NCI-H2081 treated with DMSO at 0.1 percent for 48 hours (cell line): Measurements from ENCODE around the gene B4GALNT4.
"Not testable (repeated sequence)": the region's sequence is repeated elsewhere in the genome, so short reads cannot be mapped to it uniquely, and the experiment has no call there.

ENCODE experiments used
- DNase-seq: peaks from one replicate; lab custom pipeline; 2025; lab: John Stamatoyannopoulos, UW

Gene B4GALNT4

DNA sequence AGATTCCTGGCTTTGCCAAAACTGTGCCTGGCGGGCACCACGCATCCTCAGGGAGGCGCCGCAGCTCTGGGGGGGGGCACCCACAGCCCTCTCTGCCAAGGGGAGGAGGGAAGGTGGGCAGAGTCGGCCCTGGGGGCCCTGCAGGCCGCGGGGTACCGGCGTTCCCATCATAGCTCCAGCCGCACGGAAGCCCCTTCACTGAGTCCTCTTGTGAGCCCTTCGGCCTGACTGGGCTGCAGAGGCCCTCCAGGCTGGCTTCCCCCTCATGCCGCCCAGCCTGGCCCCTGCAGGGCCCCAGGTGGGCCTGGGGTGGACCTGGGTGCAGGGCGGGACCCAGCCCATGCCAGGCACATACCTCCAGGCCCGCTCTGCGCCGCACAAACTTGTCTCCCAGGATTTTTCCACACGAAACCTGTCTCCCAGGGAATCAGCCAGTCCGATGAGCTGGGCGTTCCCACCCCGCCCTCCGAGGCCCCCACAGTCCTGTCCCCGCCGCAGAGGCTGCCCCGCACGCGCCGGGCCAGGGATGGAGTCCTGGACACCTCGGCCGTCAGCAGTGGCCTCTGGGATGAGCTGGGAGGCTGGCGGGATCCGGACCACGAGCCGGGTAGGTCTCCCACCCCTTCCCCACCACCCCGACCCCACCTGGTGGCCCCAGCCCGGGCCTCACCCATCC, 22.9 kb downstream of the B4GALNT4 start:
- DNase-seq: no peak

DNA sequence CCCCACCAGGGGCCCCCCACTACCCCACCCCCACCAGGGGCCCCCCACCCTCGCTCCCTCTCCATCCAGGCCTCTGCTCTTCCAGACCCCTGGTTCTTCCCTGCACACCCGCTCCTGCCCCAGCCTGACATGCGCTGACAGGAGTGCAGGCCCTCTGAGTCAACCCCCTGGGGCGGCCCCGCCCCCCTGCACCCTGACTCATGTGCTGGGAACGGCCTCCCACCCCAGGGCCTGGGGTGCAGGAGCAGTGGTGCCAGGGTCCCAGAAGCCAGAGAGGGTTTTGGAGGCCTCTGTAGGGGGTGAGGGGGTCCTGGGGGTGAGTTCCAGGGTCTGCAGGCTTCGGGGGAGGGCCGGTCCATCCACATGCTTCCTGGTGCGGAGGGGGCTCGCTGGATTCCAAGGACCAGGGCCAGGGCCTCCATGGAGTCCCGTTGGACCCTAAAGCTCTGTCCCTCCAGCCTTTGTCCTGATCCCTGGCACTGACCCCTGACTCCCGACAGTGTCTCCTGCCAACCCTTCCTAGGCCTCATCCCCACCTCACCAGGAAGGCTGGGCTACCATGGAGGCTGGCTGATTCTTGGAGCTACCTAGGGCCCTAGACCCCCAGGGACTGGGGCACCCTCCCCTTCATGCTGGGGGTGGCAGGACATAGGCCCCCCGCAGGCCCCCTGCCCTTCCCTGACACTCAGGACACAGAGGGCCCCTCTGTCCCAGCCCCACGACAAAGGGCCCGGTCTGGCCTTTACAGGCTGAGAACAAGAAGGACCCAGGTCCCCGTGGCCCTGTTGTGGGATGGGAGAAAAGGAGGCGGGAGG, 24.1 kb downstream of the B4GALNT4 start:
- no peak for DNase-seq

DNA sequence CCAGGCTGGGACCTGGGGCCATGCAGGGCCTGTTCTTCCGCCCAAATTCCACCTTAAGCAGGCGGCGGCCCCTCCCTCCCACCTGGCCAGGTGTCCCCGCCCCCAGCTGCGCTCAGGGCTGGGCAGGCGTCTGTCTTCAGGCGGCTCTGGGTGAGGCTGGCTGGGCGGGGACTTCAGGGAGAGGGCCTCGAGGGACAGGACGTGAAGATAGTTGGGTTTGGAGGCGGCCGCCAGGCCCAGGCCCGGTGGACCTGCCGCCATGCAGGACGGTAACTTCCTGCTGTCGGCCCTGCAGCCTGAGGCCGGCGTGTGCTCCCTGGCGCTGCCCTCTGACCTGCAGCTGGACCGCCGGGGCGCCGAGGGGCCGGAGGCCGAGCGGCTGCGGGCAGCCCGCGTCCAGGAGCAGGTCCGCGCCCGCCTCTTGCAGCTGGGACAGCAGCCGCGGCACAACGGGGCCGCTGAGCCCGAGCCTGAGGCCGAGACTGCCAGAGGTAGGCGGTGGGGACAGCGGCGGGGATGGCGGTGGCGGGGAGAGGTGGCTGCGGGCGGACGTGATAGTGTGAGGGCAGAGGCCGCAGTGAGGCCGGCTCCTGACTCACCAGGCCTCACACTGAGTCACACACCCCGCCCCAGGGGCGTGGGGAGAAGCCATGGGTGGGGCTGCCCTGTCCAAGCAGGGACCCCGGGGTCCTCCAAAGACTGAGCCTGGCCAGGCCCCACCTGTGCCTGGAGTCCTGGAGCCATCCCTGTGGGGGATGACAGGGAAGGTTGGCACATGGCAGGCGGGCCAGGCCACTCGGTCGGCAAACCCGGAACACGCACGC, 24.9 kb downstream of the B4GALNT4 start, which contains the start of gene PKP3:
Gene PKP3, plus strand, starts transcription at position 176 of the 824 bp plus-strand sequence. Its CDS starts 84 bp downstream, at position 260.
- no peak for DNase-seq

DNA sequence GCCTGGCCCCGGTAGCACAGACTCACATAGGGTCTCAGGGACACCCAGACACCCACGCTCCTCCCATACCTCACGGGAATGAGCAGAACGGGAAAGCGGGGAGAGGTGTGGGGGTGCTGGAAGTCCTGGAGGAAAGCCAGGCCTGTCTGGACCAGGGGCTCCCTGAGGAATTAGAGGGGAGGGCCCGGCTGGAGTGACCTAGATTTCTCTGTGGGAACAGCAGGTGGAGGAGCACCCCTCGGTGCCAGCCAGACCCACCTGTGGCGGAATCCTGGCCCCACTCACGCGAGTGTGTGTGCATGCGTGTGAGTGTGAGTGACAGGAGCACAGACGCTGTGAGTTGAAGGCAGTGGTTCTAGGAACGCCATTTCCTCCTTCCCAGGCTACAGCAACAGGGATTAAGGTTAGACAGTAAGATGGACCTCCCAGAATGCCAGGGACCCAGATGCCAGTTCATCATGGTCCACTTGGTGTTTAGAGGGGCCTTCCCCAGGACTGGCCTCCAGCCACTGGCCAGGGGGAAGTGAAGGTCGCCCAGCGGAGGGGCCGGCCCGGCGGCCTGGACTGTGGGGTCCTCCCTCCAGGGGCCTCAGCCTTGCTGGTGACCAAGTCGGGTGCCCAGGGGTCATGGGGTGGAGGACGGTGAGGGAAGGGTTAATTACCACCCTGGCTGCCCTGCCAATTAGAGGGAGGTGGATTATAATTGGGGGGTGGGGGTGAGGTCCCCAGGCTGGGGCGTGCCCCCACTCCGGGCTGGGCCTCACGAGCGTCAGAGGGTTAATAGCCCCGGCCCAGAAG, 25.8 kb downstream of the B4GALNT4 start:
- DNase-seq: no peak

DNA sequence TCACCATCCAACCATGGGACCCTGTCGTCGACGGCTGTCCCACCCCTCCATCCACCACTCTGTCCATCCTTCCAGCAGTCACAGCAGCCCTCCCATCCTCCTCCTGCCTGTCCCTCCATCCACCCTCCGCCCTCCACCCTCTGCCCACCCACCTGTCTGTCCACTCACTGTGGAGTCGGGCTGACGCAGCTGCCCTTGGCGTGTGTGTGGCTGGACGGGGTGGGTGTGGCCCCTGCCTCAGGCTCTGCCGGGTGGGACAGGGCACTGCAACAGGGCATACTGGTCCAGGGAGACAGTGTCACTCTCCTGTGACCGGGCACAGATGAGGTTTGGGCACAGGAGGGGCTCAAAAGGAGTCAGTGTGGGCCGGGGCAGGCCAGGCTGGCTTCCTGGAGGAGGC, 26.6 kb downstream of the B4GALNT4 start:
- DNase-seq: no peak

DNA sequence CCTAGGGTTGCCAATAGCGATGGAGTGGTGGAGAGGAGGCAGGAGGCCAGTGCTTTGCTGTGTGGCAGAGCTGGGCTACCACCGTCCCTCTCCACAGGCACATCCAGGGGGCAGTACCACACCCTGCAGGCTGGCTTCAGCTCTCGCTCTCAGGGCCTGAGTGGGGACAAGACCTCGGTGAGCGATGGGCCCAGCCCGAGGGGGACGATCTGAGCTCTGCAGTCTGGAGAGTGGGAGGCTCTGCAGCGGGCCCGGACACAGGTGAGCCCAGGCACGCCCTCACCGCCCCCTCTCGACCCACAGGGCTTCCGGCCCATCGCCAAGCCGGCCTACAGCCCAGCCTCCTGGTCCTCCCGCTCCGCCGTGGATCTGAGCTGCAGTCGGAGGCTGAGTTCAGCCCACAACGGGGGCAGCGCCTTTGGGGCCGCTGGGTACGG, 27.2 kb downstream of the B4GALNT4 start:
- no peak for DNase-seq

DNA sequence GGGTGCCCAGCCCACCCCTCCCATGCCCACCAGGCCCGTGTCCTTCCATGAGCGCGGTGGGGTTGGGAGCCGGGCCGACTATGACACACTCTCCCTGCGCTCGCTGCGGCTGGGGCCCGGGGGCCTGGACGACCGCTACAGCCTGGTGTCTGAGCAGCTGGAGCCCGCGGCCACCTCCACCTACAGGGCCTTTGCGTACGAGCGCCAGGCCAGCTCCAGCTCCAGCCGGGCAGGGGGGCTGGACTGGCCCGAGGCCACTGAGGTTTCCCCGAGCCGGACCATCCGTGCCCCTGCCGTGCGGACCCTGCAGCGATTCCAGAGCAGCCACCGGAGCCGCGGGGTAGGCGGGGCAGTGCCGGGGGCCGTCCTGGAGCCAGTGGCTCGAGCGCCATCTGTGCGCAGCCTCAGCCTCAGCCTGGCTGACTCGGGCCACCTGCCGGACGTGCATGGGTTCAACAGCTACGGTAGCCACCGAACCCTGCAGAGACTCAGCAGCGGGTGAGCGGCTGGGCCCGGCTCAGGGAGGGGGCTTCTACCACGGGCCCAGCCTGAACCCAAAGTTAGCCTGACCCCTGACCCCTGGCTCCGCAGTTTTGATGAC, 27.7 kb downstream of the B4GALNT4 start:
- DNase-seq: no peak

DNA sequence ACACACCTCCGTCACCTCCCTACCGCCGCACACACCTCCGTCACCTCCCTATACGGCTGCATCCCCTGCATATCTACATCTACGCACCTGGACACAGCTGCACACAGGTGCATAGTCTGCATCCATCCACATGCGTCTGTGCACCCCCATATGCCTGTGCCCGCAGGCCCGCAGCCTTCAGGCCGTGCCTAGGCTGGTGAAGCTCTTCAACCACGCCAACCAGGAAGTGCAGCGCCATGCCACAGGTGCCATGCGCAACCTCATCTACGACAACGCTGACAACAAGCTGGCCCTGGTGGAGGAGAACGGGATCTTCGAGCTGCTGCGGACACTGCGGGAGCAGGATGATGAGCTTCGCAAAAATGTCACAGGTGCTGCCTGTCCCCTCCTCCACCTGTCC, 29.5 kb downstream of the B4GALNT4 start:
- no peak for DNase-seq

DNA sequence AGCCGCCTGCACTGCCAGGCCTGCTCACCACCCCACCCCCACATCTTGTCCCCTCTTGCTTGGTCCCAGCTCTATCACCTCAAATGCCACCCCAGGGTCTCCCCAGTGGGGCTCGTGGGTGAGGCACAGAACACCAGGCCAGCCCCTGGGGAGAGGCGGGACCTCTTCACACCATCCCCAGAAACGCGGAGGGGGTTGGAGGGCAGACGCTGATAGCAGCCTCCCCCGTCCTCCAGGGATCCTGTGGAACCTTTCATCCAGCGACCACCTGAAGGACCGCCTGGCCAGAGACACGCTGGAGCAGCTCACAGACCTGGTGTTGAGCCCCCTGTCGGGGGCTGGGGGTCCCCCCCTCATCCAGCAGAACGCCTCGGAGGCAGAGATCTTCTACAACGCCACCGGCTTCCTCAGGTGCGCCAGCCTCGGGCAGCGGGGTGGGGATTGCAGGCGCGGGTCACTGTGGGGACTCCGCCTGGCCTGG, 30.5 kb downstream of the B4GALNT4 start:
- DNase-seq: no peak

DNA sequence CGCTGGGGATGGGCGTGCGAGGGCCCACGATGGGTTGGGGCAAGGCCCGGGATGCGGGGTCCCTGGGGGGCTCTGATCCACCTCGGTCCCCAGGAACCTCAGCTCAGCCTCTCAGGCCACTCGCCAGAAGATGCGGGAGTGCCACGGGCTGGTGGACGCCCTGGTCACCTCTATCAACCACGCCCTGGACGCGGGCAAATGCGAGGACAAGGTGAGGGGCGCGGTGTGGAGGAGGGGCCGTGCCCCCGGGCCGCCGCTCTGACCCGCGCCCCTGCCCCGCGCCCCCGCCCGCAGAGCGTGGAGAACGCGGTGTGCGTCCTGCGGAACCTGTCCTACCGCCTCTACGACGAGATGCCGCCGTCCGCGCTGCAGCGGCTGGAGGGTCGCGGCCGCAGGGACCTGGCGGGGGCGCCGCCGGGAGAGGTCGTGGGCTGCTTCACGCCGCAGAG, 31.0 kb downstream of the B4GALNT4 start:
- DNase-seq: no peak

DNA sequence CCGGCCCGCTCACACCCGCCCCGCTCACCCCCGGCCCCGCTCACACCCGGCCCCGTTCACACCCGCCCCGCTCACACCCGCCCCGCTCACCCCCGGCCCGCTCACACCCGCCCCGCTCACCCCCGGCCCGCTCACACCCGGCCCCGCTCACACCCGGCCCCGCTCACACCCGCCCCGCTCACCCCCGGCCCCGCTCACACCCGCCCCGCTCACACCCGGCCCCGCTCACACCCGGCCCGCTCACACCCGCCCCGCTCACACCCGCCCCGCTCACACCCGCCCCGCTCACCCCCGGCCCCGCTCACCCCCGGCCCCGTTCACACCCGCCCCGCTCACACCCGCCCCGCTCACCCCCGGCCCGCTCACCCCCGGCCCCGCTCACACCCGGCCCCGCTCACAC, 31.9 kb downstream of the B4GALNT4 start:
- not testable (repeated sequence) for DNase-seq

DNA sequence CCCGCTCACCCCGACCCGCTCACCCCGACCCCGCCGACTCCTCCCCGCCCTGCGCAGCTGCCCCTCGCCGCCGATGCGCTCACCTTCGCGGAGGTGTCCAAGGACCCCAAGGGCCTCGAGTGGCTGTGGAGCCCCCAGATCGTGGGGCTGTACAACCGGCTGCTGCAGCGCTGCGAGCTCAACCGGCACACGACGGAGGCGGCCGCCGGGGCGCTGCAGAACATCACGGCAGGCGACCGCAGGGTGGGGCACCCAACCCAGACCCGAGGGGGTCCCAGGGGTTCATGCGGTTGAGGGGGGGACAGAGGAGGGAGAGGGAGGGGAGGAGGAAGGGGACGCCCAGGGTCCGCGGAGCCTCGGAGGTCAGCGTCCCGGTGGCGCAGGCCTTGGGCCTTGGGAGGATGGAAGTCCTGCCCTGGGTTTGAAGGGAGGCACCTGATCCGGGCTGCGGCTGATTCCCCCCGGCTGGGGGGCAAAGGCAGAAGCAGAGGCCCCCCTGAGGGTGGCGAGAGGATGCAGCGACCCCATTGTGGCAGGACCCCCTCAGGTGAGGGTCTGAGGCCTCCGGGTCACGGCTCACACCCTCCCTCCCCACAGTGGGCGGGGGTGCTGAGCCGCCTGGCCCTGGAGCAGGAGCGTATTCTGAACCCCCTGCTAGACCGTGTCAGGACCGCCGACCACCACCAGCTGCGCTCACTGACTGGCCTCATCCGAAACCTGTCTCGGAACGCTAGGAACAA, 33.9 kb downstream of the B4GALNT4 start:
- DNase-seq: no peak

DNA sequence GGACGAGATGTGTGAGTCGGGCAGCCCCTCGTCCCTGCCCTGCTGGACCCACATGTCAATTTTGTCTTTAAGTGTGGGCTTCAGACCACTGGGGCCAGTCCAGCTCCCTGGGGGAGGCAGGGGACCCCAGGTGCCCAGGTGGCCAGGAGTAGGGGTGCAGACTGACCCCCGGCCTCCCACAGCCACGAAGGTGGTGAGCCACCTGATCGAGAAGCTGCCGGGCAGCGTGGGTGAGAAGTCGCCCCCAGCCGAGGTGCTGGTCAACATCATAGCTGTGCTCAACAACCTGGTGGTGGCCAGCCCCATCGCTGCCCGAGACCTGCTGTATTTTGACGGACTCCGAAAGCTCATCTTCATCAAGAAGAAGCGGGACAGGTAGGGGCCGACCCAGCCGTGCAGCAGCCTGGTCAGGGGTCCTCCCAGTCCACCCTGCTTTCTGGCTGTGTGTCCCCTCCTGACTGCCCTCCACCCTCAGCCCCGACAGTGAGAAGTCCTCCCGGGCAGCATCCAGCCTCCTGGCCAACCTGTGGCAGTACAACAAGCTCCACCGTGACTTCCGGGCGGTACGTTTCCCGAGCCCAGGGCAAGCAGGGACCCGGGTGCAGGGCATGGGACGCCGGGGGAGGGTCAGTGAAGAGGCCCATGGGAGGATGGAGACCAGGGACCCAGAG, 34.6 kb downstream of the B4GALNT4 start:
- no peak for DNase-seq

DNA sequence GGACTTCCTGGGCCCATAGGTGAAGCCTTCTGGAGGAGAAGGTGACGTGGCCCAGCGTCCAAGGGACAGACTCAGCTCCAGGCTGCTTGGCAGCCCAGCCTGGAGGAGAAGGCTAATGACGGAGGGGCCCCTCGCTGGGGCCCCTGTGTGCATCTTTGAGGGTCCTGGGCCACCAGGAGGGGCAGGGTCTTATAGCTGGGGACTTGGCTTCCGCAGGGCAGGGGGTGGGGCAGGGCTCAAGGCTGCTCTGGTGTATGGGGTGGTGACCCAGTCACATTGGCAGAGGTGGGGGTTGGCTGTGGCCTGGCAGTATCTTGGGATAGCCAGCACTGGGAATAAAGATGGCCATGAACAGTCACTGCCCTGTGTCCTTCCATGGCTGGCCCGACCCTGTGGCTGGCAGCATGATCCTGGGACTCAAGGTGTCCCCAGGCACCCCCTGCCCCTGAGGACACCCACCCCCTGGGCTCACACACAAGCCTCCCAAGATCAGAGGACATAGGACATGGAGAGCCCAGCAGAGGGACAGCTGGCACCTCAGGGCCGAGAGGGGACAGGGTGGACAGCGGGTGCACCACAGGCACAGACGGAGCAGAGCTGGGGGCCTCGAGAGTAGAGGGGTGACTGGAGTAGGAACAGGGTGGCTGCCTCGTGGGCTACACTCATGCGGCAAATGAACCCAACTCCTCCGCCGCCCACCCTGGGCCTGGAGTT, 35.4 kb downstream of the B4GALNT4 start:
- DNase-seq: no peak

DNA sequence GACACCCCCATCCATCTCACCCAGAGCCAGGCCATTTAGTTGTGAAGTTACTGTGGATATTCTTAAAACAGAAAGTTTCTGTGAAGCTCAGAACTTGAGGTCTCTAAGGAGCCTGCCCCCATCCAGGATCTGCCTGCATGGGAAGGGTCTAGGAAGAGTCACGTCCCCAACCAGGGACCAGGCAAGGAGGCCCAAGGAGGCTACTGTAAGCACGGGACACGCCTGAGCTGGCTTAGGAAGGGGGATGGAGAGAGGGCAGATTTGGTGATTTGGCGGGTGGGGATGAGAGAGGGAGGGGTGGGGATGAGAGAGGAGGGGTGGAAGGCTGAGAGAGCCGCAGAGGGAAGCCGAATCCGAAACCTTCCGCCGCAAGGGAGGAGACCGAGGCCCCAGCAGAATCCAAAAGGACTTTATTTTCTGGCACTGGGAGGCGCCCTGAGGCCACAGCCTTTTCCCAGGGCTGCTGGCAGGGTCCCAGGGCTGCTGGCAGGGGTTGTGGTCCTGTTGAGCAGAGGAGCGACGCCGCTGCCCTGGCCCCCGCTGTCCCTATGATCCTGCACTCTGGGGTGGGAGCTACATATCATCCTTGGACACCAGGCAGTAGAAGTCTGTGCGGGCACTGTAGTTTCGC, 36.1 kb downstream of the B4GALNT4 start:
- DNase-seq: no peak

DNA sequence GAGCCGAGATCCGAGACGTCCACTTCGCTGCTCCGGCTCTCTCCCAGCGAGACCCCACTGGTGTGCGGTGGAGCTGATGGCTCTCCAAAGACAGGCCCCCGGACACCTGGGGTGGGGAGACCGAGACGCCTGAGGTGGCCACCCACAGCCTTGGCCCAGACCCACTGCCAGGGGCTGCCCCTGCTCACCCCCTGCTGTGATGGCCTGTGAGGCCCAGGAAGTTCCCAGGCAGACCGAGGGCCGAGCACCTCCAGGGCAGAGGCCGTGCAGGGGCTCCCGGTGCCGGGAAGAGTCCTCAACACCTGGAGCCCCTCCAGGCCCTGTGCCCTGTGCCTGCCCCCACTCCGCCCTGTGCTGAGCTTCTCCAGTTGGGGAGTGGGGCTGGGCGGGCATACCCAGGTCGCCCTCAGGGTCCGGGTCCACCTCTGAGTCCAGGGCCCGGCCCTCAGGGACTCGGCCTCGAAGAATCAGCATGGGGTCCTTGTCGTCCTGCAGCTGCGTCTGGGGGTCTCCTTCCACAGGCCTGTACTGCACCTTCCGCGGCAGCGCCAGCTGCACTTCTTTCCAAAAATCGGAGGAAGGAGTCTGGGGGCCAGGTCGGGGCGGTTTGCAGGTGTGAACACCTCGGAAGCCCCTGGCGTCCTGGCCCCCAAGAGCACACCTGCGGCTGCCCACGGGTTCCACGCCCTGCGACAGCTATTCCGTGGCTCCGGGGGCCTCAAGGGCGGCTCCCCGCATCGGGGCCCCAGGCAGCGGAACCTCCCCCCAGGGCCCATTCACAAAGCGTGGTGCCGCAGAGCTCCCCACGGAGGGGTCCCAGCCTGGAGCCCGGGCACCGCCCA, 36.9 kb downstream of the B4GALNT4 start:
- no peak for DNase-seq

DNA sequence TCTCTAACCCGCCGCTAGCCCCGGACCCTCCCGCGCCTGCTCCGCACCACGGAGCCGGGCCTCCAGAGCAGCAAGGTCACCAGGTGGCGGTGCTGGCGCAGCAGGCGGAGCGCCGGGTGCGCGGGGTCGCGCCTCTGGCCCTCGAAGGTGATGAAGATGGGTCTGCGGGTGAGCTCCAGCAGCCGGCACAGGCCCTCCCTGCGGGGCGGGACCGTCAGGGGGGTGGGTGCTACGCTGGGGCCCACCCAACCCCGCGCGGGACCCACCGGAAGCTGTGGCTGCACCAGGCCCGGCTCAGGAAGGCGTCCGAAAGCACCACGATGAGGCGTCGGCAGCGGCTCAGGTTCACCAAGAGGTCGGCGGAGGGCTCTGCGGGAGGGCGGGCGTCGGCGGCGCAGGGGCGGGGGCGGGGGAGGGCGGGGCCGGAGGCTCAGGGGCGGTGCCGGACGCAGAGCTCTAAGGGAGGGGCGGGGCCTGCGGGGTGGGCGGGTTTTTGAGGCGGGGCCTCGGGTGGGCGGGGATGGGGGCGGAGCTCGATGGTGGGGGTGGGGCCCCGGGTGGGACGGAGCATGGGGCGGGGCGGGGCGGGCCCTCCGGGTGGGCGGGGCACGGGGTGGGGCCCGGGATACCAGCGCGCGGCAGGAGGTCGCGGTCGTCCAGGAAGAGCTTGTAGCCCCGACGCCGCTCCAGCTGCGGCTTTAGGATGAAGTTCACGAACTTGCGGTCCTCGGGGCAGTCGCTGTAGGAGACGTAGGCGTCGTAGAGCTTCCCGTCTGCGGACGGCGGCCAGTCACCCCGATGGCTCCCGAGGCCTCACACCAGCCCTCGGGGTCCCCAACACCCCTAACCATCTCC, 37.7 kb downstream of the B4GALNT4 start:
- no peak for DNase-seq
